Measurements from ENCODE around the gene CCDC141.

Gene CCDC141

GRCh38 chr2:178980815-178981214 is 69.1 kb downstream of the CCDC141 start:
- no peak overlapping the region for H3K4me3 ChIP-seq (ENCODE audit: low read depth, low read length)
- TF ChIP-seq CTCF (IDR thresholded peaks at IDR 0.05; ENCODE audit: low read depth, low read length, missing control alignments): no peak
- in situ Hi-C loops (cut with HindIII; ENCODE audit: low sequenced_read_pairs): no loop called here
- DNase-seq (ENCODE audit: low read depth): no peak

- TF ChIP-seq CTCF (IDR thresholded peaks at IDR 0.05; ENCODE audit: low read depth, low read length, missing control alignments): no peak
- H3K4me3 ChIP-seq (ENCODE audit: low read depth, low read length): no peak overlapping the region
- DNase-seq (ENCODE audit: low read depth): no peak
- in situ Hi-C loops (cut with HindIII; ENCODE audit: low sequenced_read_pairs): no loop called here
Observed at GRCh38 chr2:178978667-178979066, 71.3 kb downstream of the CCDC141 start.

GRCh38 chr2:178976351-178976750 is 73.6 kb downstream of the CCDC141 start:
- no peak for TF ChIP-seq CTCF (IDR thresholded peaks at IDR 0.05; ENCODE audit: low read depth, low read length, missing control alignments)
- H3K4me3 ChIP-seq (ENCODE audit: low read depth, low read length): no peak overlapping the region
- in situ Hi-C loops (cut with HindIII; ENCODE audit: low sequenced_read_pairs): no loop called here
- no peak for DNase-seq (ENCODE audit: low read depth)

GRCh38 chr2:178962805-178963433 is 87.0 kb downstream of the CCDC141 start:
- no peak for DNase-seq (ENCODE audit: low read depth)
- TF ChIP-seq CTCF (IDR thresholded peaks at IDR 0.05; ENCODE audit: low read depth, low read length, missing control alignments): no peak
- in situ Hi-C loops (cut with HindIII; ENCODE audit: low sequenced_read_pairs): no loop called here
- H3K4me3 ChIP-seq (ENCODE audit: low read depth, low read length): no peak overlapping the region

GRCh38 chr2:178962152-178962551 is 87.8 kb downstream of the CCDC141 start:
- H3K4me3 ChIP-seq (ENCODE audit: low read depth, low read length): no peak overlapping the region
- DNase-seq (ENCODE audit: low read depth): no peak
- TF ChIP-seq CTCF (IDR thresholded peaks at IDR 0.05; ENCODE audit: low read depth, low read length, missing control alignments): no peak
- in situ Hi-C loops (cut with HindIII; ENCODE audit: low sequenced_read_pairs): no loop called here

GRCh38 chr2:178954049-178954448 is 95.9 kb downstream of the CCDC141 start:
- no peak for TF ChIP-seq CTCF (IDR thresholded peaks at IDR 0.05; ENCODE audit: low read depth, low read length, missing control alignments)
- in situ Hi-C loops (cut with HindIII; ENCODE audit: low sequenced_read_pairs): no loop called here
- no peak for DNase-seq (ENCODE audit: low read depth)
- H3K4me3 ChIP-seq (ENCODE audit: low read depth, low read length): no peak overlapping the region
